ENCODE measurements around the gene SMAD1.

Gene SMAD1

GRCh38 chr4:145490361-145490760 is 8.7 kb downstream of the SMAD1 start:
- DNase-seq, result no peak

GRCh38 chr4:145490796-145491195 is 9.1 kb downstream of the SMAD1 start:
- no peak for DNase-seq

GRCh38 chr4:145492376-145492775 is 10.7 kb downstream of the SMAD1 start:
- DNase-seq, result no peak

- DNase-seq, result no peak
Measured at GRCh38 chr4:145493166-145493565, 11.5 kb downstream of the SMAD1 start.

GRCh38 chr4:145494666-145495270 is 13.1 kb downstream of the SMAD1 start:
- no peak for DNase-seq

GRCh38 chr4:145496292-145496691 is 14.6 kb downstream of the SMAD1 start:
- no peak for DNase-seq

- no peak for DNase-seq
Measured at GRCh38 chr4:145497199-145498149, 15.8 kb downstream of the SMAD1 start.

GRCh38 chr4:145498430-145498829 is 16.8 kb downstream of the SMAD1 start:
- DNase-seq, result no peak

GRCh38 chr4:145501051-145501660 is 19.5 kb downstream of the SMAD1 start:
- no peak for DNase-seq

- no peak for DNase-seq
Measured at GRCh38 chr4:145502809-145503208, 21.2 kb downstream of the SMAD1 start.

- no peak for DNase-seq
Measured at GRCh38 chr4:145503486-145504072, 21.9 kb downstream of the SMAD1 start.

- DNase-seq, result no peak
Measured at GRCh38 chr4:145505995-145506394, 24.3 kb downstream of the SMAD1 start.

GRCh38 chr4:145507636-145508035 is 26.0 kb downstream of the SMAD1 start:
- no peak for DNase-seq

GRCh38 chr4:145511913-145512522 is 30.4 kb downstream of the SMAD1 start:
- DNase-seq, result no peak

GRCh38 chr4:145513020-145513621 is 31.5 kb downstream of the SMAD1 start:
- DNase-seq, result no peak

GRCh38 chr4:145520172-145520571 is 38.5 kb downstream of the SMAD1 start:
- DNase-seq, result no peak

GRCh38 chr4:145521282-145521681 is 39.6 kb downstream of the SMAD1 start:
- no peak for DNase-seq

GRCh38 chr4:145523117-145523516 is 41.5 kb downstream of the SMAD1 start:
- no peak for DNase-seq

GRCh38 chr4:145524552-145524951 is 42.9 kb downstream of the SMAD1 start:
- DNase-seq, result no peak

GRCh38 chr4:145525291-145525740 is 43.7 kb downstream of the SMAD1 start:
- no peak for DNase-seq

- no peak for DNase-seq
Measured at GRCh38 chr4:145527773-145528172, 46.1 kb downstream of the SMAD1 start.

GRCh38 chr4:145528601-145529000 is 46.9 kb downstream of the SMAD1 start:
- no peak for DNase-seq

- no peak for DNase-seq
Measured at GRCh38 chr4:145530189-145530588, 48.5 kb downstream of the SMAD1 start.

Measured in NCI-H2227 treated with DMSO at 0.1 percent for 48 hours (cell line).